ENCODE measurements around the gene GAL3ST1. TPM values are rescaled to one million over a fixed set of nuclear protein-coding genes. Genes with fewer than 3 reads are reported as not detected.

GAL3ST1 gene
- polyA plus RNA-seq, 1 of the 3 experiments (the other 2 are of a cell fraction) = not detected

GRCh38 chr22:30506507-30506968, 67.9 kb downstream of the GAL3ST1 start (continued):
- no peak for TF ChIP-seq FOSL2 (IDR thresholded peaks at IDR 0.05; ENCODE audit: borderline replicate concordance, low read depth)
- TF ChIP-seq TAF1 (IDR thresholded peaks at IDR 0.05; ENCODE audit: borderline replicate concordance, low read depth, low read length) = no peak
- TF ChIP-seq POLR2AphosphoS5 (IDR thresholded peaks at IDR 0.05; ENCODE audit: low read depth, low read length) = no peak

Other genes starting within 250 kb of the GAL3ST1 start
- 15.3 and 16.5 TPM in 2 replicates for gene TBC1D10A, start 247.7 kb downstream of the GAL3ST1 start, polyA plus RNA-seq (2012; rRNA removed)
- gene SF3A1, start 217.8 kb downstream of the GAL3ST1 start, polyA plus RNA-seq (2012; rRNA removed) = 37.5 and 75.2 TPM in 2 replicates
- 5.8 and 7.9 TPM in 2 replicates for gene CCDC157, start 217.7 kb downstream of the GAL3ST1 start, polyA plus RNA-seq (2012; rRNA removed)
- 28.6 and 37.2 TPM in 2 replicates for gene RNF215, start 187.3 kb downstream of the GAL3ST1 start, polyA plus RNA-seq (2012; rRNA removed)
- 14.0 and 16.1 TPM in 2 replicates for gene SEC14L2, start 177.6 kb downstream of the GAL3ST1 start, polyA plus RNA-seq (2012; rRNA removed)
- 11.9 and 18.9 TPM in 2 replicates for gene MTFP1, start 148.9 kb downstream of the GAL3ST1 start, polyA plus RNA-seq (2012; rRNA removed)
- not detected in 2 replicates for gene SEC14L3, start 102.6 kb downstream of the GAL3ST1 start, polyA plus RNA-seq (2012; rRNA removed)
- gene SEC14L4, start 69.0 kb downstream of the GAL3ST1 start, polyA plus RNA-seq (2012; rRNA removed) = not detected in 2 replicates
- not detected in 2 replicates for gene SEC14L6, start 27.9 kb downstream of the GAL3ST1 start, polyA plus RNA-seq (2012; rRNA removed)
- gene PES1, start 17.2 kb upstream of the GAL3ST1 start, polyA plus RNA-seq (2012; rRNA removed) = 109 and 119 TPM in 2 replicates
- gene TCN2, start 32.5 kb upstream of the GAL3ST1 start, polyA plus RNA-seq (2012; rRNA removed) = 4.1 and 4.5 TPM in 2 replicates
- 2.8 and 2.9 TPM in 2 replicates for gene SLC35E4, start 61.1 kb upstream of the GAL3ST1 start, polyA plus RNA-seq (2012; rRNA removed)
- 11.7 and 13.9 TPM in 2 replicates for gene DUSP18, start 93.2 kb upstream of the GAL3ST1 start, polyA plus RNA-seq (2012; rRNA removed)
- 2.6 and 3.1 TPM in 2 replicates for gene OSBP2, start 120.2 kb upstream of the GAL3ST1 start, polyA plus RNA-seq (2012; rRNA removed)